Activated CD4-positive, alpha-beta T cell treated with anti-CD3 and anti-CD28 coated beads for 36 hours (primary cell): ENCODE results near the gene EGF. TPM values are rescaled to one million over a fixed set of nuclear protein-coding genes. Genes with fewer than 3 reads are reported as not detected.
"Not testable (repeated sequence)": the region's sequence is repeated elsewhere in the genome, so short reads cannot be mapped to it uniquely, and the experiment has no call there.

ENCODE experiments used
- ATAC-seq: fragments of 200-7000 bp; cut with Tn5 transposase; one replicate; pipeline ENCODE4 v1.10.0; 2021; ENCODE audit warnings: mild to moderate bottlenecking, moderate library complexity
- CTCF ChIA-PET: fragments of 350-600 bp; sonication (Branson Sonifier 250); formaldehyde crosslinking; loops from one replicate; lab custom pipeline; 2021; ENCODE audit warnings: antibody characterized with exemption; lab: Charles Lee
- POLR2A ChIA-PET: fragments of 350-600 bp; sonication (Branson Sonifier 250); formaldehyde crosslinking; loops from one replicate; lab custom pipeline; 2021; ENCODE audit warnings: antibody characterized with exemption, inconsistent platforms; lab: Charles Lee
- DNase-seq: peaks from one replicate; pipeline ENCODE4 v3.0.0-alpha.2; 2020
- H3K27ac Mint-ChIP-seq: one replicate; pipeline ENCODE4 v1.8.0; 2021; ENCODE audit warnings: mixed read lengths
- H3K27me3 Mint-ChIP-seq: one replicate; pipeline ENCODE4 v1.8.0; 2021; ENCODE audit warnings: mixed read lengths
- H3K36me3 Mint-ChIP-seq: one replicate; pipeline ENCODE4 v1.8.0; 2021; ENCODE audit warnings: low read depth, mixed read lengths
- H3K4me1 Mint-ChIP-seq: one replicate; pipeline ENCODE4 v1.8.0; 2021; ENCODE audit warnings: mixed read lengths
- H3K4me3 Mint-ChIP-seq: one replicate; pipeline ENCODE4 v1.8.0; 2021; ENCODE audit warnings: mild to moderate bottlenecking, moderate library complexity, mixed read lengths
- H3K9me3 Mint-ChIP-seq: one replicate; pipeline ENCODE4 v1.8.0; 2021; ENCODE audit warnings: low read depth, mixed read lengths
- intact Hi-C, 2 experiments: fragments of 100-400 bp; cut with DNase I in 1 of 2; cut with micrococcal nuclease in 1 of 2; formaldehyde crosslinking; loops; one replicate each; pipeline versions ENCODE4 v1.14.2 to v1.15.1; 2022 to 2024; cut with DNase I, micrococcal nuclease
- total RNA-seq, 2 experiments: library from RNA; stranded (reverse); gene quantifications; one replicate each; pipeline ENCODE4 v1.2.3, GENCODE V29; 2021

The EGF gene
- total RNA-seq, 2 experiments from 2014 or later = 0.34 TPM; not detected in 1

DNA sequence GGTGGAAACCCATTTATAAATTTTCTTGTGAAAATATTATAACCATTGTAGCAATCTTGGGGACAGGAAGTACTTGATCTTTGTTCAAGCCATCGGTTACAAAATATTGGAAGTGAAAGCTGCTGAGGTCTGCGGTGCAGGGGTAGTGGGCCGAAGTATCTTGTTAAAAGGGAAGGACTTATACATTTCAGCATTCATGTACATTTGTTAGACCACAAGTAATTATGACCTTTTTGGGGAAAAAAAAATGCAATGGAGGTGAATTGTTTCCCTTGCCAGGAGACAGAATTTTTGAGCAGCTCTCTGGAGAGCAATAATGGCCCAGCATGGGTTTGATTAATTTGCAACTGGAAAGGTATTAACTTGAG, 121.3 kb downstream of the EGF start:
- Mint-ChIP-seq H3K36me3 (no peaks in the 10 kb centered on the region), H3K4me3 (no peak overlapping the region), H3K27me3 (peaks cover 24% of the 10 kb centered on the region), H3K4me1 (no peaks in the 10 kb centered on the region), H3K9me3 (peaks cover 3% of the 10 kb centered on the region), H3K27ac (no peak overlapping the region)
- no peak for DNase-seq
- no peak for ATAC-seq
- CTCF ChIA-PET = interaction anchor here (0.7 to 1.0 kb wide), 2 partner anchors 15 to 26 kb away, joined by 3 to 8 read pairs; no protein-coding TSS in a partner anchor
- intact Hi-C loops = no loop called here
- POLR2A ChIA-PET = interaction anchor here (0.5 kb wide), 1 partner anchor 28 kb away, joined by 3 read pairs; no protein-coding TSS in a partner anchor

DNA sequence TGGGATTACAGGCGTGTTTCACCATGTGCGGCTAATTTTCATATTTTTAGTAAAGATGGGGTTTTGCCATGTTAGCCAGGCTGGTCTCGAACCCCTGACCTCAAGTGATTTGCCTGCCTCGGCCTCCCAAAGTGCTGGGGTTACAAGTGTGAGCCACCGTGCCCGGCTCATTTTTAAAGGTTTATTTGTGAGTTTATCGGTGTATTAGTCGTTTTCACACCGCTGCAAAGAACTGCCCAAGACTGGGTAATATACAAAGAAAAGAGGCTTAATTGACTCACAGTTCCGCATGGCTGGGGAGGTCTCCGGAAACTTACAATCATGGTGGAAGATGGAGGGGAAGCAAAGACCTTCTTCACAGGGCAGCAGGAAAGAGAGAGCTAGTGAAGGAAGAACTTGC, 126.5 kb downstream of the EGF start:
- H3K9me3 Mint-ChIP-seq, H3K27ac Mint-ChIP-seq, H3K36me3 Mint-ChIP-seq, POLR2A ChIA-PET, H3K4me3 Mint-ChIP-seq, DNase-seq, intact Hi-C loops, H3K4me1 Mint-ChIP-seq, ATAC-seq: not testable (repeated sequence)
- H3K27me3 Mint-ChIP-seq = peaks cover 11% of the 10 kb centered on the region
- CTCF ChIA-PET = interaction anchor here (2.5 kb wide), 1 partner anchor 11 kb away, joined by 11 read pairs; no protein-coding TSS in a partner anchor

DNA sequence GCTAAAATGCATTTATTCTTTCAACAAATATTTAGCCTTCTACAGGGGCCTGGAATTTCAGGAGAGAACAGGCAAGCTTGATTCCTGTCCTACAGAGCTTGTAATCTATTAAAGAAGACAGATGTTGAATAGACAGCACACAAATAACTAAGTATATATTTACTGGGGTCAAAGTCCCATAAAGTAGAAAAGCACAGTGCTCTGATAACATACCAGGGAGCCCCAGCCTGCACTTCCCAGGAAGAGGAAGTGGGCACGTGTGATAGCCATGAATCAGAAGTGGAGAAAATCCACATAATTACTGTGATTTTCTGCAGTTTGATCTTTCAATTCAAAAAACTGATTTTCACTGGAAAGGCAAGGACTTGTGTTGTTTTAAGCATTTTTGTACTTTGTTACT, 129.1 kb downstream of the EGF start:
- Mint-ChIP-seq H3K4me1 (peaks cover 11% of the 10 kb centered on the region), H3K36me3 (no peaks in the 10 kb centered on the region), H3K9me3 (no peaks in the 10 kb centered on the region), H3K27me3 (peaks cover 2% of the 10 kb centered on the region), H3K4me3 (no peak overlapping the region), H3K27ac (no peak overlapping the region)
- ChIA-PET POLR2A (no interaction called here), CTCF (interaction anchor here (0.6 to 0.7 kb wide), 2 partner anchors 13 to 467 kb away, joined by 3 to 4 read pairs; no protein-coding TSS in a partner anchor)
- DNase-seq (no peak), ATAC-seq (no peak)
- intact Hi-C loops = no loop called here

DNA sequence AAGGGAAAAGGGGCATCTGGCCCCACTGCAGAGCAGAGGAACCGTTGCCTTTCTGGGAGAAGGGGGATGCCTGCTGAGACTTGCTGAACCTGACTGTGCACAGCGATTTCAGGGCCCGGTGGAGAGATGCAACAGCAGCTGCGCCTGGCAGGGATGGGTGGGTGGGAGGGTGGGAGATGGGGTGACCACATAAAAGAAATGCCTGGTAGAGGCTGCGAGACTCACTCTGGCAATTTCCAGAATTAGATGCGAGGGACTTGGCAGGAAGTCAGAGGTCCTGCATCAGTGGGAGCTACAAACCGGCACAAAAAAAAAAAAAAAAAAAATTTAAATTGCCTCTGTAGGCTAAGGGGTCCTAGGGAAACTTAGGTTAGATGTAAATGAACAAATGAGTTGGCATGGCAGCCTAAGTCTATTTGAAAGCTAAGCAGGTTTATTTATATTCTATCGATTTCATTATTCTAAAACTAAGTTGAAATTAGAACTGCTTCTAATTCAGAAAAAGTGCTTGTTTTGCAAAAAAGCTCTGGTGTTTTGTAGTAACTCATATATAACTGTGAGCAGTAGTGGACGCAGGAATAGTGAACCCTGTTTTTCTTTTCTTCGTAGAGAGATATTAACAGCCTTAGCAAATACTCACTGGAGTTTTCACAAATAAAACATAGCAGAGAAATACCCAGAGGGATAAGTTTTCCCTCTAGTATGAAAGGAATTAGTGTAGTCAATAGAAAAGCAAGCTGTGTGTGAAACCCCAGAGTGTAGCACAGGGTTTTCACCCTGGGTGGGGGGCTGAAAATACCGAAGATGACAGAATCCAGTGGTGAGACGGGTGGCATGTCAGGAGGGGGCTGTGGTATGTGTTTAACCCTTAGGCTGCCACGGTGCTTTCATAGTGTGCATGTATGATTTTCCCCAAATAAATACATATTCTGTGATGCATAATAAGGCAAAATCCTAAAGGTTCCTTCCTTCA, 130.1 kb downstream of the EGF start:
- ChIA-PET CTCF (interaction anchor here (0.7 to 1.6 kb wide), 4 partner anchors 12 to 469 kb away, joined by 3 to 4 read pairs (median 4); no protein-coding TSS in a partner anchor), POLR2A (no interaction called here)
- DNase-seq = no peak
- no peak overlapping the region for H3K4me3 Mint-ChIP-seq
- intact Hi-C loops = no loop called here
- H3K36me3 Mint-ChIP-seq = no peaks in the 10 kb centered on the region
- no peak for ATAC-seq
- H3K9me3 Mint-ChIP-seq = no peaks in the 10 kb centered on the region
- H3K27ac Mint-ChIP-seq = no peak overlapping the region
- H3K4me1 Mint-ChIP-seq = peaks cover 14% of the 10 kb centered on the region
- peaks cover 2% of the 10 kb centered on the region for H3K27me3 Mint-ChIP-seq

DNA sequence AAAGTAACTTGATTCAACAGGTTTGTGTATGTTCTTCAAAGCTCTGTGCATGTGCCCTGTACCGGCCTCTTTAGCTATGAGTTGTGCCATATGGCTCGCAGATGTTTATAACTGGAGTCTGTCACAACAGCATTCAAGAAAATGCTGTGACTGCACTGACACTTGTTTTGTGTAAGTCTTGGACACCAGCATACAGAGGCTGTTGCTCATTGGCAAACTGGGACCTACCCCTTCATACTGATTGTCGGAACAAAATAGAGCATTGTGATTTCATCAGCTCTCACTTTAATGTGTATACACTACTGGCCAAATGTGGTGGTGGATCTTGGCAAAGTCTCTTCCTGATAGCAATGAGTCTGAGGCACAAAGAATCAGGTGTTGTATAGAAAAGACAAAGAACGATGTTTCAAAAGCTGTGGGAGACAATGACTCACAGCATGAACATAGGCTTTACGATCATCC, 133.9 kb downstream of the EGF start:
- Mint-ChIP-seq H3K36me3 (no peaks in the 10 kb centered on the region), H3K27ac (no peak overlapping the region)

DNA sequence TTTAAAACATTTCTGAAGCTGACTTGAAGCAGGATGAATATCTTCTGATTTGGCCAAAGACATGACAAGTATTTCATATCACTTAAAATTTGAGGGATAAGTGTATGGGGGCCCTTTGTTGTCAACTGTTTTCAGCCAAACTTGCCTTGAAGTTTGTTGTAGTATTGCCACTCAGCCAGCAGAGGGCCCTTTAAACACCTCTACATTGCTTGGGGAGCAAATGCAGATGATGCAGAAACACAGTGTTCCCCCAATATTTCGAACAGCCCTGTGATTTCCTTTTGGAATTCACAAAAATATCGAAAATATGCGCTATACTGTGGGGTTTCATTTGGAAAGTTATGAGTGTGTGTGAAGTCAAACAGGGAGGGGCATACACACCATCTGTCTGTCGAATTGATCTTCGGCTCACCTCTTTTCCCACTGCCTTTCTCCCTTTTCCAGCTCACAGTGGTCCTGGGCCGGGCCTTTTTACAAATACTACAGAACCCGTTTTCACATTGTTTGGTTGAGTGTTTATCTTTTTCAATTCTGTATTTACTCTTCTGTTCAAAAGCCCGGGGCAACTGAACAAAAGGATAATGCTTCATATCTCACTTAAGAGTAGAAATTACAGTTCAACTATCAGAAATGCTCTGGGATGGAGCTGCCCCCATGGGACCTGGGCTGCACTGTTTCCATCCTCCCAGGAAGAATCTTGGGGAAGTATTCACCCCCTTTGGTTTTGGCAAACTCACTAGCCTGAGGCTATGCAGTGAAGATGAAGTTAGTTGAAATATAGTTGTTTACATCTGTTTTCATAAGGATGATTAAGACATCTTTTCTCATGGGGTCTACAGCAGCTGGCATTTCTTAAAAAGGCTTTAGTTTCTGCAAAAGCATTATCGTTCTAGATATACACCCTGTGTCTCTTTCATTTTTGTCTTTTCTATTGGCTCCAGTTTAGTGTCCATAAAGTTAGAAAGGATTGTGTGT, 137.6 kb downstream of the EGF start:
- Mint-ChIP-seq H3K4me3 (no peak overlapping the region), H3K27me3 (peaks cover 2% of the 10 kb centered on the region), H3K27ac (no peak overlapping the region), H3K4me1 (peaks cover 5% of the 10 kb centered on the region), H3K36me3 (no peaks in the 10 kb centered on the region), H3K9me3 (no peaks in the 10 kb centered on the region)
- ATAC-seq (peak; percentile 50), DNase-seq (peak; percentile 66)
- ChIA-PET CTCF (interaction anchor here (0.7 to 3.2 kb wide), 42 partner anchors 9 to 546 kb away, joined by 3 to 13 read pairs (median 4); partner anchors contain the start of gene ELOVL6), POLR2A (no interaction called here)
- intact Hi-C loops = loop anchor here (1.0 to 2.0 kb wide), 4 partner anchors 147 to 465 kb away; no protein-coding TSS in a partner anchor

More for the DNA sequence above, 133.9 kb downstream of the EGF start:
- intact Hi-C loops = no loop called here
- Mint-ChIP-seq H3K9me3 (no peaks in the 10 kb centered on the region), H3K27me3 (peaks cover 2% of the 10 kb centered on the region), H3K4me3 (no peak overlapping the region), H3K4me1 (peaks cover 14% of the 10 kb centered on the region)
- CTCF ChIA-PET = interaction anchor here (0.5 to 1.6 kb wide), 7 partner anchors 13 to 441 kb away, joined by 3 to 4 read pairs (median 3); no protein-coding TSS in a partner anchor
- ATAC-seq (peak; percentile 65), DNase-seq (no peak)
- POLR2A ChIA-PET = no interaction called here

DNA sequence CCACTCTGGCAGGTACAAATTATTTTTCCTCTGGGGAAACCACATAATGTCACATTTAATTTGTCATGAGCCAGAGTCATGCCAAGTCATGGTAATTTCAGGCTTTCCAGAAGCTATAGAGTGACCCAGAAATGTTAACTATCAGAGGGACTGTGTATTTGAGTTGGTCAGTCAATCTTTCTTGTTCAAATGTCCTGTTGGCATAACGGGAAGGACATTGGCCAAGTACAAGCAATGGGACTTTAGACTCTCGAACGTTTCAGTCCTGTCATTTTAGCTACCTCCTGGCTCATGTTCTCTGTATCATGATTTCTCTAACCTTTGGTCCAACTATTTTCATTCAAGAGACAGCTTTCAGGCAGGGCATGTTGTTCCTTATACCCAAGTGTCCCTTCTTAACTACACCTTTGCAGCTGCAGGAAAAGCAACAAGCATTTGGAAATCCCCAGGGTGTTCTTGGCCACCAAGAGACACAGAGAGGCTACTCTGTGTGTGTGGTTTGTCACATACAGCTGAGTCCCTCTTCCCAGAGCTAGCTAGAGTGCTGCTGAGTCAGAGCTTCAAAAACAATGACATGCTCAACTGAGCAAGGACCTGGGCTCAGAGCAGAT, 142.6 kb downstream of the EGF start:
- DNase-seq (peak; percentile 41), ATAC-seq (peak; percentile 88)
- ChIA-PET CTCF (interaction anchor here (0.5 to 1.8 kb wide), 5 partner anchors 9 to 462 kb away, joined by 3 to 4 read pairs (median 3); no protein-coding TSS in a partner anchor), POLR2A (interaction anchor here (0.5 kb wide), 1 partner anchor 33 kb away, joined by 3 read pairs; no protein-coding TSS in a partner anchor)
- Mint-ChIP-seq H3K36me3 (no peaks in the 10 kb centered on the region), H3K4me1 (peaks cover 24% of the 10 kb centered on the region), H3K27ac (no peak overlapping the region), H3K4me3 (no peak overlapping the region), H3K27me3 (no peaks in the 10 kb centered on the region), H3K9me3 (no peaks in the 10 kb centered on the region)
- intact Hi-C loops = loop anchor here in 1 of 2 experiments (5.0 kb wide), 1 partner anchor 142 kb away; the partner anchor contains the start of gene ELOVL6

DNA sequence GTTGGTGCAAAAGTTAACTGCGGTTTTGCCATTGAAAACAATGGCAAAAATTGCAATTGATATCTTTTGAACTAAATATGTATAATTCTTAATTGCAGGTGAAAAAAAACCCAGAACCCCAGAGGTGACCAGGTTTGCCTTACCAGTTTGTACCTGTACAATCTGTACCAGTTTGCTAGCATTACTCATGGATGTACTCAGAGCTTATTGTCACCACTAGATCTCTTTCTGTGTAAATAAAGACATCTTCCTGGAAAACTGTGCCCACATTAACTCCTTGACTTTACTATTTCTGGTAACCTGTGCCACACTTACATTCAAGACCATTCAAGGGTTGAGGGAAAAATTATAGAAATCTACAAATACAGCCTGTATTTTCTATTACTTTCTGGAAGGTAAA, 146.0 kb downstream of the EGF start:
- H3K27ac Mint-ChIP-seq = no peak overlapping the region
- ChIA-PET POLR2A (no interaction called here), CTCF (interaction anchor here (0.7 to 1.7 kb wide), 6 partner anchors 9 to 29 kb away, joined by 3 to 4 read pairs (median 3); no protein-coding TSS in a partner anchor)
- H3K27me3 Mint-ChIP-seq = no peaks in the 10 kb centered on the region
- intact Hi-C loops = loop anchor here in 1 of 2 experiments (5.0 kb wide), 1 partner anchor 139 kb away; the partner anchor contains the start of gene ELOVL6
- ATAC-seq (no peak), DNase-seq (no peak)
- H3K36me3 Mint-ChIP-seq = no peaks in the 10 kb centered on the region
- no peak overlapping the region for H3K4me3 Mint-ChIP-seq
- peaks cover 31% of the 10 kb centered on the region for H3K4me1 Mint-ChIP-seq
- H3K9me3 Mint-ChIP-seq = no peaks in the 10 kb centered on the region

DNA sequence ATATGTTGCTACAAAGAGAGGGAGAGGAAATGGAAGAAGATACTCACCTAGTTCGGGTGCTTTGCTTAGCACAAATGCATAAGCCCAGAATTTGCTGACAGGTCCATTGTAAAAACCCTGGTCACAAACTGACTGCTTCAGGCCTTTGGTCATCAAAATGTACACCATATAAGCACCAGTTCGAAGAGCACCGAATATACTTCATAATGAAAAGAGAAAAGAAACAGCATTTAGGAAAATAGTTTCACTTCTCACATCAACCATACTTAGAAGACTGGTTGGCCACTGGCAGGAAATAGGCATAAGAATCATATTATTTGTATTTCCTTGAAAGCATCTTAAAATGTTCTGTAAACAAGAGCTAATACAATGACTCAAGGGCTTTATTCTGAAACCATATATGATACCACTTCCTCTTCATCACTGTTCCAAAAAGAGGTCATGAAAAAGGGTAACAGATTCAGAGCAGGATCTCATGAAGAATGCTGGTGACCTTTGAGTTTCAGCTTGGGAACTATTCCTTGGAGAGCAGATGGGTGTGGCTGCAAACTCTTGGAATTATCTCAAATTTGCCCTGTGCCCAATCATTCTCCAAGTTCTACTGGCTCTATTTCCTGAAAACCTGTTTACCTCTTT, 147.0 kb downstream of the EGF start:
- ChIA-PET POLR2A (no interaction called here), CTCF (interaction anchor here (0.6 to 1.7 kb wide), 6 partner anchors 10 to 30 kb away, joined by 3 to 10 read pairs (median 3); no protein-coding TSS in a partner anchor)
- ATAC-seq = peak; percentile 50
- Mint-ChIP-seq H3K36me3 (no peaks in the 10 kb centered on the region), H3K9me3 (no peaks in the 10 kb centered on the region), H3K4me3 (no peak overlapping the region), H3K4me1 (peaks cover 31% of the 10 kb centered on the region), H3K27me3 (no peaks in the 10 kb centered on the region), H3K27ac (no peak overlapping the region)
- intact Hi-C loops = loop anchor here (2.0 to 5.0 kb wide), 2 partner anchors 27 to 138 kb away; partner anchors contain the start of gene ELOVL6 (in 1 of the 2)
- no peak for DNase-seq
